GM12878 (cell line): ENCODE measurements around the gene DHX40. TPM values are rescaled to one million over a fixed set of nuclear protein-coding genes. Genes with fewer than 3 reads are reported as not detected.
A peak's percentile ranks its signal among the peaks of the same experiment; 100 is the strongest.

Source experiments
- ATAC-seq: fragments of 200-7000 bp; cut with Tn5 transposase; 3 replicates; pipeline ENCODE4 v1.9.1; 2020; ENCODE audit warnings: mild to moderate bottlenecking, moderate library complexity
- BruUV-seq: library from RNA; stranded (reverse); fragments of 400-500 nt; replicated peaks from 2 replicates; lab custom pipeline; 2021; lab: Mats Ljungman, UMichigan
- CTCF ChIA-PET: fragments of 300-600 bp; sonication (Branson Sonifier 250); formaldehyde crosslinking; extraction: SDS; loops from one replicate; lab custom pipeline; 2021; ENCODE audit warnings: inconsistent platforms; lab: Yijun Ruan, JAX
- POLR2A ChIA-PET: fragments of 350-600 bp; formaldehyde crosslinking; extraction: SDS; loops from one replicate; lab custom pipeline; 2021; ENCODE audit warnings: inconsistent platforms; lab: Charles Lee
- RAD21 ChIA-PET: fragments of 300-600 bp; sonication (Branson Sonifier 250); formaldehyde crosslinking; loops from one replicate; lab custom pipeline; 2023; ENCODE audit warnings: antibody characterized with exemption; ENCODE audit not compliant: unreplicated experiment; lab: Charles Lee
- SMC1A ChIA-PET: fragments of 300-600 bp; sonication (Branson Sonifier 250); formaldehyde crosslinking; loops from one replicate; lab custom pipeline; 2023; ENCODE audit not compliant: unreplicated experiment, uncharacterized antibody; lab: Charles Lee
- DNase-seq: peaks from one replicate; pipeline ENCODE4 v3.0.0-alpha.2; 2011; ENCODE audit warnings: low read depth, low spot score
- FAIRE-seq: peaks from 3 replicates; lab custom pipeline; 2011; peaks lifted over from hg19 to GRCh38; lab: Jason Lieb, UNC
- H2AFZ ChIP-seq: 2 replicates; pipeline ENCODE4 v1.6.0; 2011; ENCODE audit warnings: low read depth, low read length, control low read depth; ENCODE audit not compliant: control insufficient read depth
- H3K27ac ChIP-seq: 2 replicates; pipeline ENCODE4 v1.5.1; 2011; ENCODE audit warnings: control low read depth; ENCODE audit not compliant: control insufficient read depth, insufficient read depth
- H3K27me3 ChIP-seq, 2 experiments: replicated peaks in 1 of 2; 2 replicates each; pipeline versions ENCODE4 v1.6.0 to v1.6.1; 2011; ENCODE audit warnings: low read length in 1 of 2; ENCODE audit not compliant: control insufficient read depth in 2 of 2, insufficient read depth in 2 of 2
- H3K36me3 ChIP-seq, 2 experiments: 2 replicates each; pipeline ENCODE4 v1.5.1; 2011; ENCODE audit warnings: low read length in 1 of 2; ENCODE audit not compliant: control insufficient read depth in 2 of 2, insufficient read depth in 2 of 2
- H3K4me1 ChIP-seq: 2 replicates; pipeline ENCODE4 v1.6.1; 2011; ENCODE audit warnings: mild to moderate bottlenecking, low read length, moderate library complexity, mixed read lengths; ENCODE audit not compliant: control insufficient read depth, insufficient read depth
- H3K4me2 ChIP-seq: 2 replicates; pipeline ENCODE4 v1.6.0; 2011; ENCODE audit warnings: control low read depth; ENCODE audit not compliant: control insufficient read depth, insufficient read depth
- H3K4me3 ChIP-seq: fragments of 200-600 bp; sonication (generic); 2 replicates; pipeline ENCODE4 v1.5.1; 2016
- H3K79me2 ChIP-seq: 2 replicates; pipeline ENCODE4 v1.6.0; 2011; ENCODE audit warnings: low read length; ENCODE audit not compliant: control insufficient read depth, insufficient read depth
- H3K9ac ChIP-seq: 2 replicates; pipeline ENCODE4 v1.8.0; 2011; ENCODE audit warnings: low read length, control low read depth, mixed read lengths; ENCODE audit not compliant: control insufficient read depth, insufficient read depth
- H3K9me3 ChIP-seq: replicated peaks from 3 replicates; pipeline ENCODE4 v1.5.1; 2011; ENCODE audit warnings: mild to moderate bottlenecking, low read length; ENCODE audit not compliant: control insufficient read depth, insufficient read depth
- H4K20me1 ChIP-seq: 2 replicates; pipeline ENCODE4 v1.6.0; 2011; ENCODE audit not compliant: control insufficient read depth, insufficient read depth
- NBN ChIP-seq: fragments of 450-650 bp; IDR thresholded peaks from 2 replicates; pipeline ENCODE4 v1.6.1; 2016
- NRF1 ChIP-seq: conservative IDR thresholded peaks from 2 replicates; pipeline ENCODE4 v1.6.1; 2011; ENCODE audit warnings: mild to moderate bottlenecking, low read depth, low read length, improper control_type of control experiment
- PML ChIP-seq: IDR thresholded peaks from 2 replicates; pipeline ENCODE4 v1.6.1; 2012; ENCODE audit warnings: low read length, inconsistent platforms
- TCF12 ChIP-seq: IDR thresholded peaks from 2 replicates; pipeline ENCODE4 v1.6.1; 2011; ENCODE audit warnings: low read depth, mild to moderate bottlenecking, low read length
- YBX1 ChIP-seq: fragments of 450-650 bp; IDR thresholded peaks from 2 replicates; pipeline ENCODE4 v1.6.1; 2016; ENCODE audit warnings: antibody characterized with exemption
- YY1 ChIP-seq: IDR thresholded peaks from 2 replicates; pipeline ENCODE4 v1.6.1; 2011; ENCODE audit warnings: low read depth, mild to moderate bottlenecking, low read length
- ZNF622 ChIP-seq: fragments of 450-650 bp; IDR thresholded peaks from 2 replicates; pipeline ENCODE4 v1.6.1; 2017; ENCODE audit warnings: mild to moderate bottlenecking, inconsistent platforms
- WGBS: methylation state at CpG from one replicate; pipeline ENCODE4 v1.1.6; 2016; ENCODE audit warnings: low lambda C conversion rate; ENCODE audit not compliant: insufficient replicate concordance, insufficient coverage; ENCODE audit errors: missing lambda C conversion rate; 5-methylcytosine and 5-hydroxymethylcytosine counted together
- in situ Hi-C: fragments of 300-500 bp; cut with MboI; formaldehyde crosslinking; loops from 9 replicates; pipeline ENCODE4 v1.14.3; 2018; ENCODE audit warnings: mixed read lengths
- intact Hi-C: fragments of 100-400 bp; cut with micrococcal nuclease; formaldehyde crosslinking; loops from one replicate; pipeline ENCODE4 v1.14.2; 2022; ENCODE audit not compliant: unreplicated experiment
- polyA plus RNA-seq, 11 experiments: library from polyadenylated mRNA; depleted of rRNA in 4 of 11; unstranded in 6 of 11; stranded (reverse) in 5 of 11; fragments of >200 nt; fragmentation: Nextera tagmentation in 4 of 11; fragmentation: Illumina TruSeq in 1 of 11; extraction: Ambion mirVana in 4 of 11; extraction: Trizol in 1 of 11; gene quantifications; 1 replicate in 1 of 11; 2 replicates in 10 of 11; pipeline versions ENCODE4 v1.2.1 to v1.2.3, GENCODE V29; 2011 to 2016; ENCODE audit warnings: inconsistent platforms in 2 of 11, missing spikeins in 2 of 11, low read depth in 1 of 11
- total RNA-seq, 4 experiments: library from RNA; depleted of rRNA in 3 of 4; stranded (reverse); fragments of >200 nt in 3 of 4; fragmentation: Illumina TruSeq in 1 of 4; extraction: Trizol in 1 of 4; gene quantifications; 2 replicates each; pipeline versions ENCODE4 v1.2.1 to v1.2.3, GENCODE V29; 2013 to 2021
- TF ChIP-seq, protein P1 (sequence below): fragments of 450-650 bp; IDR thresholded peaks from 2 replicates; pipeline ENCODE4 v1.6.1; 2016; ENCODE audit warnings: mild to moderate bottlenecking

DHX40 gene
- total and polyA plus RNA-seq, 10 of the 15 experiments (the other 5 are each of a cell fraction or from before 2014, with no cell fraction given): 4.8 to 29.2 (median 12.0) TPM

DNA sequence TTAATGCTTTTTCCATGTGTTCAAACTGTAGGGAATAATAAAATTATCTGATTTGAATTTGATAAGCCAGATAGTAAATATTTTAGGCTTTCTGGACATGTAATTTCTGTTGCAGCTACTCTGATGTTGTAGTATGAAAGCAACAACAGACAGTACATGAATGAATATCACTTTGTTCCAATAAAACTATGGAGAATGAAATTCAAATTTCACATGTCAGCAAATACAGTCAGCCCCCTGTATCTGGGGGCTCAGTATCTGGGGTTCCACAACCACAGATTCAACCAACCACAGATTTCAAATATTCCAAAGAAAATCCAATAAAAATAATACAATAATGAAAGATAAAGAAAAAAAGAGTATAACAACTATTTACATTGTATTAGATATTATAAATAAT is 46.1 kb downstream of the DHX40 start:
- CTCF ChIA-PET: interaction anchor here (1.2 kb wide), 1 partner anchor 9 kb away, joined by 4 read pairs; no protein-coding TSS in a partner anchor
- in situ Hi-C loops: no loop called here
- FAIRE-seq: no peak

DNA sequence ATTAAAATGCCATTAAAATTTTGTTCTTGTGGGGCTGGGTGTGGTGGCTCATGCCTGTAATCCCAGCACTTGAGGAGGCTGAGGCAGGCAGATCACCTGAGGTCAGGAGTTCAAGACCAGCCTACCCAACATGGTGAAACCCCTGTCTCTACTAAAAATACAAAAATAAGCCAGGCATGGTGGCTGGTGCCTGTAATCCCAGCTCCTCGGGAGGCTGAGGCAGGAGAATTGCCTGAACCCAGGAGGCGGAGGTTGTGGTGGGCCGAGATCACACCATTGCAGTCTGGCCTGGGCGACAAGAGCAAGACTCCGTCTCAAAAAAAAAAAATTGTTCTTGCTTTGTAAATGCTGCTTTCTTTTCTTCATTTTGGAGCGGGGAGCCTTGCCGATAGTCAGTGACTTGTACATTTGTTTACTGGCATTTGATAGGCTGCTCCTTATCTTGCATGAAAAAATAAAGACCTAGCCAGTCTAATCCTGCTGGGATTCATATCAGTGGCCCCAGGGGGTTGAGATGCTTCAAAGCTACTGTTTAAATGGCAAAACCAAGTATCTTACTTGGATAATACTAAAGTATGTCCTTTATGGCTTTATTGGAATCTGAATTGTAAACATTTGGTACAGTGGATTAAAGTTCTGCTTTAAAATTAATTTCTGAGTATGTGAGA is 51.0 kb downstream of the DHX40 start:
- Histone ChIP-seq H3K27ac (no peak overlapping the region), H3K4me1 (peaks cover 4% of the 10 kb centered on the region; the same call in 1 of the 2 replicates), H3K79me2 (peaks cover 37% of the 10 kb centered on the region), H4K20me1 (no peaks in the 10 kb centered on the region; the same call in 1 of the 2 replicates)
- RAD21 ChIA-PET: interaction anchor here (1.4 to 4.1 kb wide), 2 partner anchors 26 to 53 kb away, joined by 3 to 25 read pairs; no protein-coding TSS in a partner anchor
- CTCF ChIA-PET: interaction anchor here (1.1 to 1.4 kb wide), 2 partner anchors 44 to 95 kb away, joined by 3 to 4 read pairs; no protein-coding TSS in a partner anchor
- SMC1A ChIA-PET: interaction anchor here (8.1 kb wide), 1 partner anchor 54 kb away, joined by 70 read pairs; no protein-coding TSS in a partner anchor
- intact Hi-C loops: no loop called here
- FAIRE-seq (no peak), DNase-seq (no peak)
- no peak for TF ChIP-seq ZNF622
- TF ChIP-seq, protein P1, sequence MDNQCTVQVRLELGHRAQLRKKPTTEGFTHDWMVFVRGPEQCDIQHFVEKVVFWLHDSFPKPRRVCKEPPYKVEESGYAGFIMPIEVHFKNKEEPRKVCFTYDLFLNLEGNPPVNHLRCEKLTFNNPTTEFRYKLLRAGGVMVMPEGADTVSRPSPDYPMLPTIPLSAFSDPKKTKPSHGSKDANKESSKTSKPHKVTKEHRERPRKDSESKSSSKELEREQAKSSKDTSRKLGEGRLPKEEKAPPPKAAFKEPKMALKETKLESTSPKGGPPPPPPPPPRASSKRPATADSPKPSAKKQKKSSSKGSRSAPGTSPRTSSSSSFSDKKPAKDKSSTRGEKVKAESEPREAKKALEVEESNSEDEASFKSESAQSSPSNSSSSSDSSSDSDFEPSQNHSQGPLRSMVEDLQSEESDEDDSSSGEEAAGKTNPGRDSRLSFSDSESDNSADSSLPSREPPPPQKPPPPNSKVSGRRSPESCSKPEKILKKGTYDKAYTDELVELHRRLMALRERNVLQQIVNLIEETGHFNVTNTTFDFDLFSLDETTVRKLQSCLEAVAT: 0 out of 2 replicates have a peak, but pooled peaks have one; percentile 29
- TF ChIP-seq, all 136 proteins: peak for 1
- Histone ChIP-seq H2AFZ (no peak overlapping the region), H3K36me3 (no peaks in the 10 kb centered on the region), H3K27me3 (no peaks in the 10 kb centered on the region), H3K9me3 (no peaks in the 10 kb centered on the region), H3K9ac (no peak overlapping the region), H3K4me2 (no peak overlapping the region), H3K4me3 (no peak overlapping the region)
- WGBS: 89% methylated on average over 7 of the region's 7 CpGs
- no peak for ATAC-seq
- POLR2A ChIA-PET: interaction anchor here (0.9 to 9.4 kb wide), 2 partner anchors 11 to 22 kb away, joined by 3 to 111 read pairs; no protein-coding TSS in a partner anchor
- BruUV-seq: no TSS peak
- in situ Hi-C loops: no loop called here

More for the DNA sequence above, 46.1 kb downstream of the DHX40 start:
- DNase-seq (no peak), ATAC-seq (no peak)
- RAD21 ChIA-PET: no interaction called here
- POLR2A ChIA-PET: interaction anchor here (1.0 kb wide), 1 partner anchor 9 kb away, joined by 3 read pairs; no protein-coding TSS in a partner anchor
- SMC1A ChIA-PET: interaction anchor here (1.3 to 2.9 kb wide), 2 partner anchors 11 to 71 kb away, joined by 3 to 9 read pairs; no protein-coding TSS in a partner anchor
- Histone ChIP-seq H3K79me2 (no peaks in the 10 kb centered on the region), H4K20me1 (no peaks in the 10 kb centered on the region), H3K4me1 (no peaks in the 10 kb centered on the region), H3K27ac (no peak overlapping the region), H3K9me3 (no peaks in the 10 kb centered on the region), H3K9ac (no peak overlapping the region), H3K4me3 (no peak overlapping the region), H3K36me3 (peaks cover 0 to 4% of the 10 kb centered on the region in 2 experiments; a peak in 1 of 4 replicates), H3K4me2 (no peak overlapping the region), H2AFZ (no peak overlapping the region), H3K27me3 (no peaks in the 10 kb centered on the region)
- no TSS peak for BruUV-seq
- intact Hi-C loops: no loop called here
- no peak for TF ChIP-seq YBX1
- TF ChIP-seq NRF1: no peak
- no peak for TF ChIP-seq YY1
- TF ChIP-seq ZNF622: no peak
- no peak for TF ChIP-seq NBN
- no peak for TF ChIP-seq PML
- no peak for TF ChIP-seq TCF12
